Spleen (tissue), 11 donors: ENCODE measurements around the gene VWA2. TPM values are rescaled to one million over a fixed set of nuclear protein-coding genes. Genes with fewer than 3 reads are reported as not detected.

Source experiments
- DNase-seq: peaks from one replicate; pipeline ENCODE4 v3.0.0-alpha.2; 2020
- H3K27ac ChIP-seq, 8 donors: fragments of 200-600 bp; sonication (generic) in 7 of 8; 1 replicate in 4 of 8; 2 replicates in 4 of 8; pipeline versions ENCODE4 v1.5.0 to v1.8.0; 2016 to 2021; ENCODE audit warnings: inconsistent platforms in 4 of 8, mild to moderate bottlenecking in 4 of 8, moderate library complexity in 1 of 8
- H3K27me3 ChIP-seq, 7 donors: fragments of 200-600 bp; sonication (generic) in 6 of 7; replicated peaks in 1 of 7; 1 replicate in 4 of 7; 2 replicates in 3 of 7; pipeline versions ENCODE4 v1.5.0 to v1.8.0; 2016 to 2021; ENCODE audit warnings: inconsistent platforms in 3 of 7, mild to moderate bottlenecking in 1 of 7
- H3K36me3 ChIP-seq, 6 donors: fragments of 200-600 bp; sonication (generic) in 5 of 6; 1 replicate in 4 of 6; 2 replicates in 2 of 6; pipeline versions ENCODE4 v1.5.0 to v1.8.0; 2016 to 2021; ENCODE audit warnings: inconsistent platforms in 2 of 6
- H3K4me1 ChIP-seq, 6 donors: fragments of 200-600 bp; sonication (generic) in 5 of 6; 1 replicate in 3 of 6; 2 replicates in 3 of 6; pipeline versions ENCODE4 v1.5.0 to v1.8.0; 2016 to 2021; ENCODE audit warnings: inconsistent platforms in 3 of 6
- H3K4me3 ChIP-seq, 8 donors: fragments of 200-600 bp; sonication (generic) in 7 of 8; 1 replicate in 4 of 8; 2 replicates in 4 of 8; pipeline versions ENCODE4 v1.5.0 to v1.8.0; 2016 to 2021; ENCODE audit warnings: inconsistent platforms in 4 of 8, mild to moderate bottlenecking in 4 of 8, moderate library complexity in 2 of 8
- H3K9me3 ChIP-seq, 8 donors: fragments of 200-600 bp; sonication (generic) in 7 of 8; 1 replicate in 4 of 8; 2 replicates in 4 of 8; pipeline versions ENCODE4 v1.5.0 to v1.8.0; 2016 to 2021; ENCODE audit warnings: inconsistent platforms in 4 of 8
- POLR2A ChIP-seq, 3 donors: fragments of 450-650 bp; IDR thresholded peaks; one replicate each; pipeline ENCODE4 v1.5.1; 2017; ENCODE audit warnings: antibody characterized with exemption in 3 of 3, mild to moderate bottlenecking in 1 of 3
- POLR2AphosphoS5 ChIP-seq, 3 donors: sonication (generic); formaldehyde crosslinking; IDR thresholded peaks; one replicate each; pipeline ENCODE4 v1.5.1; 2017; ENCODE audit warnings: antibody characterized with exemption in 3 of 3
- WGBS, 5 donors: extraction: QIAGEN DNeasy Blood & Tissue Kit in 3 of 5; methylation state at CpG; one replicate each; pipeline versions ENCODE4 v1.1.5 to v1.1.7; 2013 to 2018; 5-methylcytosine and 5-hydroxymethylcytosine counted together
- intact Hi-C: fragments of 100-400 bp; cut with DNase I; formaldehyde crosslinking; loops from one replicate; pipeline ENCODE4 v1.15.0; 2023; ENCODE audit warnings: low total_unique reads
- polyA plus RNA-seq, 3 donors: library from polyadenylated mRNA; stranded (reverse); fragments of 200-250 nt; gene quantifications; one replicate each; pipeline ENCODE4 v1.2.1, GENCODE V29; 2013
- total RNA-seq, 7 donors: library from RNA; depleted of rRNA in 3 of 7; stranded (reverse); fragments of >200 nt in 3 of 7; fragmentation: NEBNext Ultra II Directional in 4 of 7; extraction: Animal tissue kit (Norgen Biotek cat#: 25700) in 4 of 7; gene quantifications; one replicate each; pipeline versions ENCODE4 v1.1.0 to v1.2.1, GENCODE V29; 2016 to 2021
- TF ChIP-seq, protein P1 (sequence below), 11 experiments: fragments of 200-600 bp in 7 of 11; fragments of 450-650 bp in 4 of 11; sonication (generic) in 4 of 11; IDR thresholded peaks in 8 of 11; conservative IDR thresholded peaks in 3 of 11; 1 replicate in 7 of 11; 2 replicates in 4 of 11; pipeline versions ENCODE4 v1.4.0 to v1.8.0; 2016 to 2021; ENCODE audit warnings: antibody characterized with exemption in 11 of 11, inconsistent platforms in 4 of 11, mild to moderate bottlenecking in 1 of 11
- donor health status: healthy with polysubstance abuse.
- donor health status: DM: no; HTN: no; CAD: no; lungs with moderate emphysema.
- donor health status: DM: no; HTN: no; CAD: no.
- donor health status: Bipolar disorder and iron deficiency.
- donor health status: healthy.
- donor health status: DM: no; HTN: no; CAD: no.
- donor health status: DM: yes; HTN: yes; CAD: no.

VWA2 gene
- total and polyA plus RNA-seq, 10 donors = 0.02 to 1.9 (median 0.50) TPM; not detected in 1

DNA sequence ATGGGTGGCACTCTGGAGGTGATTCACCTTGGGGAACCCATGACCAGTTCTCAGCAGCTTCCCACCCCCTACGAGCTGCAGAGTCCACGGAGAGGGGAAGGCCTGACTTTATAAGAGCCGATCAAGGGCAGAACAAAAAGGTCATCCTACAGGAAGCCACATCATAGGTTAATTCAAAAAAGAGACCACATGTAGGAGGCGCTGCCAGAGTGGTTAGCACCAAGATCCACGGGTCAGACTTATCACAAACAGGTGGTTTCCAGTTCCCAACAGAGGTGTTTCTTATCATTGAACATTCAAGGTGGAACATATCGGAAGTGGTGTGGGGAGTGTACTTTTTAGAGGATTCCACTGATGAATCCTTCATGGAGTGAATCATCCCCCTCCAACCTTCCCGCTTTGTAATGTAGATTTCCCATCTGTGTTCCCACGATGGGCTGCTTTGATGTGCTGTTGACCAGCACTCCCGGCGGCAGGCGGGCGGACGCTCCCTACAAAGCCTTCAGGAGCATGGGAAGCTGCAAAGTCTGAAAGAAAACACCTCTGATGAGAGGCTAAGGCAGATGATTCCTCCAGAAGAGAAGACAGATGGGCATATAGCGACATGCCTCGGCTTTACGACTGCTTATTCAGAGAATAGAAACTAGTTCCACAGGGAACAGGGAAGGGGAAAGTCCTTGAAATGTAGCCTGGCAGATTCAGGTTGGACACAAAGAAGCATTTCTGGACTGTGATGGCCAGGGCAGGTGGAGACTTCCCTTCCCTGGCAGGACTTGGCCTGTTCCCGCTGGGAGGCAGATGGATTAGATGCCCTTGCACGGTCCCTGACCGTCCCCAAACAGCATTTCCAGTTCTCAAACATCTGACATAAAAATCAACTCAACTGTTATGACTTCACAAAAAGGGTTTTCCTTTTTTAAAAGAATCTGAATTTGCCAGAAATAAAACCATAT, 98.7 kb downstream of the VWA2 start:
- no peaks in the 10 kb centered on the region for H3K9me3 ChIP-seq
- no peak overlapping the region for H3K4me3 ChIP-seq
- peak; percentile 69 for DNase-seq
- H3K36me3 ChIP-seq = peaks cover 0 to 24% (median 0%) of the 10 kb centered on the region in 6 donors
- intact Hi-C loops = no loop called here
- H3K27me3 ChIP-seq = no peaks in the 10 kb centered on the region
- 59 to 80% (median 70%) methylated on average over 19 of the region's 19 CpGs for WGBS, 5 donors
- H3K27ac ChIP-seq = peak overlapping the region in 7 of 8 donors; percentile 6 to 85 (median 72)
- TF ChIP-seq POLR2A (IDR thresholded peaks at IDR 0.05) (no peak), POLR2AphosphoS5 (IDR thresholded peaks at IDR 0.05) (peak in 2 of 3 donors; percentile 51 to 61)
- TF ChIP-seq, protein P1, sequence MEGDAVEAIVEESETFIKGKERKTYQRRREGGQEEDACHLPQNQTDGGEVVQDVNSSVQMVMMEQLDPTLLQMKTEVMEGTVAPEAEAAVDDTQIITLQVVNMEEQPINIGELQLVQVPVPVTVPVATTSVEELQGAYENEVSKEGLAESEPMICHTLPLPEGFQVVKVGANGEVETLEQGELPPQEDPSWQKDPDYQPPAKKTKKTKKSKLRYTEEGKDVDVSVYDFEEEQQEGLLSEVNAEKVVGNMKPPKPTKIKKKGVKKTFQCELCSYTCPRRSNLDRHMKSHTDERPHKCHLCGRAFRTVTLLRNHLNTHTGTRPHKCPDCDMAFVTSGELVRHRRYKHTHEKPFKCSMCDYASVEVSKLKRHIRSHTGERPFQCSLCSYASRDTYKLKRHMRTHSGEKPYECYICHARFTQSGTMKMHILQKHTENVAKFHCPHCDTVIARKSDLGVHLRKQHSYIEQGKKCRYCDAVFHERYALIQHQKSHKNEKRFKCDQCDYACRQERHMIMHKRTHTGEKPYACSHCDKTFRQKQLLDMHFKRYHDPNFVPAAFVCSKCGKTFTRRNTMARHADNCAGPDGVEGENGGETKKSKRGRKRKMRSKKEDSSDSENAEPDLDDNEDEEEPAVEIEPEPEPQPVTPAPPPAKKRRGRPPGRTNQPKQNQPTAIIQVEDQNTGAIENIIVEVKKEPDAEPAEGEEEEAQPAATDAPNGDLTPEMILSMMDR (IDR thresholded peaks at IDR 0.05 in 8 of 11, conservative IDR thresholded peaks at IDR 0.05 in 3 of 11) = no peak
- H3K4me1 ChIP-seq = peaks cover 5 to 68% (median 45%) of the 10 kb centered on the region in 6 donors

DNA sequence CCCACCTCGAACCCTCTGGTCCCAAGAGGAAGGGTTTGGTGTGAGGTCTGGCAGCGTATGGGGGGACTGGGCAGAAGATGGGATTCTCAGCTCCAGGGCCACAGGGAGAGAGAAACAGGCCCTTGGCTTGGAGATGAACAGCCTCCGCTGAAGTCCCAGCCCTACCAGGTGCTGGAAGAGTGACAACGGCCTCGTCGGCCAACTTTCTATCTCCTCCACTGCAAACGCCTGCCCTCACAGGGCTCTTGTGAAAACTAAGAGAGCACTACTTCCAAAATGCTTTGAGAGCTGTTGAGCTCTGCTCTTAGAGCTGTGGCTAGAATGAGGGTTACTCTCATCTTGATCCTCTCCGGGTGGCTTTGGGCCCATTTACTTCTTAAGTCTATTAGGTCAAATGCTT, 101.8 kb downstream of the VWA2 start:
- H3K27me3 ChIP-seq = no peaks in the 10 kb centered on the region
- no peak overlapping the region for H3K4me3 ChIP-seq
- H3K27ac ChIP-seq = peak overlapping the region in 6 of 8 donors; percentile 46 to 85 (median 68)
- TF ChIP-seq POLR2A (IDR thresholded peaks at IDR 0.05) = no peak
- intact Hi-C loops = no loop called here
- H3K9me3 ChIP-seq = no peaks in the 10 kb centered on the region
- WGBS, 5 donors = 80 to 90% (median 85%) methylated on average over 8 of the region's 8 CpGs
- H3K4me1 ChIP-seq = peaks cover 10 to 67% (median 53%) of the 10 kb centered on the region in 6 donors
- peak; percentile 47 for DNase-seq
- peaks cover 0 to 24% (median 0%) of the 10 kb centered on the region in 6 donors for H3K36me3 ChIP-seq

Other genes with a start within 250 kb of the VWA2 start
- gene ADRB1, start 195.4 kb upstream of the VWA2 start, total RNA-seq = 1 to 10 TPM; 1.5 to 4.8 (median 3.0) TPM
- under 1 TPM; 0.47 to 0.83 (median 0.50) TPM for gene ADRB1, start 195.4 kb upstream of the VWA2 start, polyA plus RNA-seq
- 10 to 100 TPM; 25.8 to 48.6 (median 37.4) TPM for gene CCDC186, start 65.1 kb upstream of the VWA2 start, total RNA-seq
- 1 to 10 TPM; 3.0 to 4.8 (median 4.8) TPM for gene CCDC186, start 65.1 kb upstream of the VWA2 start, polyA plus RNA-seq
- 1 to 10 TPM in 5 of 7 donors, under 1 TPM in 2; 0.60 to 3.9 (median 1.2) TPM for gene TDRD1, start 59.9 kb upstream of the VWA2 start, total RNA-seq
- gene TDRD1, start 59.9 kb upstream of the VWA2 start, polyA plus RNA-seq = under 1 TPM; 0.02 to 0.13 (median 0.03) TPM
- gene AFAP1L2, start 165.2 kb downstream of the VWA2 start, total RNA-seq = 100 to 1,000 TPM; 119 to 273 (median 191) TPM
- 10 to 100 TPM; 18.3 to 71.5 (median 19.3) TPM for gene AFAP1L2, start 165.2 kb downstream of the VWA2 start, polyA plus RNA-seq